NCI-H1930 (cell line): ENCODE measurements around the gene RALGPS1.

Source experiments
- DNase-seq, 2 experiments: peaks; one replicate each; lab custom pipeline; 2025; lab: John Stamatoyannopoulos, UW

RALGPS1 gene

DNA sequence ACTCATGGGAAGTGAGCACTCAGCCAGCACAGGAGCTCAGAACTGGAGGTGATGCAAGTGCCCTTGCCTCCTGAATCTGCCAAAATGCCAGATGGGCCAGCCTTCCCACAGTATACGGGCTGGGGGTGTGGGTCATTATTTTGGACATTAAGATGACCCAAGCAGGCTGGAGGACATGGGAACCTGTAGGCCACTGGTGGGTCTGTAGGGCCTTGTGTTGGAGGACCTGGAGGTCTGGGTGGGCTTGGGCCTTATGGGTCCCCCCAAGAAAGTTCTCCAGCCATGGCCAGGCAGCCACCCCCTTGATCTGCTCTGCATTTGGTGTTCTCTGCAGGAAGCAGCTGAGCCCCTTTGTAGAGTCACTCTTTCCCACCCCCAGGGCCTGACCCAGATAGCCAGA is 278.9 kb downstream of the RALGPS1 start:
- no peak for DNase-seq

DNA sequence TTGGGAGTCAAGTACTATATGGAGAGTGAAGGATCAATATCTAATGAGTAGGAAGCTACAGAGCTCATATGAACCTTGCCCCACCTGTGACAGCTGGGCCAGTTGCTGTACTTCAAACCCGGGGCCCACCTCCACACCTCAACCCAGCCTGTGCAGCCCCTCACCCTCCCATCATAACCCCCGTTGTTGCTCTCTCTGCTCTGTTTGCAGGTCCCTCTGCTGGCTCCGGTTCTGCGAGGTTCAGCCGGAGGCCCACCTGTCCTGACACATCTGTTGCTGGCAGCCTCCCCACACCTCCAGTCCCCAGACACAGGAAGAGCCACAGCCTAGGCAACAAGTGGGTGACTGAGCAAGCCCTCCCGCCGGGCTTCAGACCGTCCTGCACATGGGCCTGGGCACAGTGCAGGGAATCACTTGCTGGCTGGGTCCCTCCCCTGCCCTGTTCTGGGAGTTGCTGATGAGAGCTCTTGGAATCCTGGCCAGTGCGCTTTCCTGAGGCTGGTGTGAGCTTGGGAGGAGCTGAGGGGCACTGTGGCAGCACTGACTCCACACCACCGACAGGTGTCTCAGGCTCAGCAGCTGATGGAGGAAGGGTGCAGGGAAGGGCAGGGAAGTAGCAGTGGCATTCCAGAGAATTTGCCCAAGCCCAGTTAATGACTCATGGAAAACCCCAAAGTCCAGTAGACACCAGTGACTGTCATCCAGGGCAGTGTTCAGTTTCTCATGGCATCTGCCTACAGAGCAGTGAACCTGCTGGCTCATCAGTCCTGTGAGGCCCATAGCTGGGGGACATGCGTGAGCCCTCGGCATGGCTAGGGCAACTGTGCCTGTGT is 280.5 kb downstream of the RALGPS1 start:
- DNase-seq: no peak

DNA sequence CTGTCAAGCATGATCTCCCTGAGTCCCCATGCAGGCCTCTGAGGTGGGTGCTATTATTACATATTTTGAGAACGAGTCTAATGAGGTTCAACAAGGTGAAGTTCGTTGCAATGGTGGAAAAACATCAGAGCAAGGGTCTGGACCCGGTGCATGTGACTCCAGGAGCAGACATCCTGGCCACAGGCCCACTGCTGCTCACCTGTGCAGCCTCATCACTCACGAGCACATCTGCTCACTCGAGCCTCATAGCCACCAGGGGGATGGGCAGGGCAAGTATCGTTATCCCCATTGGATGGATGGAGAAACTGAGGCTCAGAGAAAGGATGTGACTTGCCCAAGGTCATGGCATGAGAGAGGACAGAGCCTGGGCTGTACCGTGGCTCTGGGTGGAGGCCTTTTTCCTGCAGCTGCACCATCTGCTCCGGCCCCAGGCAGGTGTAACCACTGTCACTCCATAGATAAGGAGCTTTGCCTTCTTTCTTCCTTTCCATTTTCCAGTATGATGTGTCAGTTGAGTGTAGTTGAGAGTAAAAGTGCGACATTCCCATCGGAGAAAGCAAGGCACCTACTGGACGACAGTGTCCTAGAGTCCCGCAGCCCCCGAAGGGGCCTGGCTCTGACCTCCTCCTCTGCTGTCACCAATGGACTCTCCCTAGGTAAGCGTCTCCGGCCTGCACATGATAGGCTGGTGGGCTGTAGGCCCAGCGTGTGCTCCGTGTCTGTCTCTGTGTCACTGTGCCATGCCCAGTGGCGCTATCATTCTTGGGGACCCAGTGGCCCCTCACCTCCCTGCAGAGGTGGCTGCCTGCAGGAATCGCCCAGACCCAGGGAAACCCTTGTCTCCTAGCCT is 281.6 kb downstream of the RALGPS1 start:
- no peak for DNase-seq

- no peak for DNase-seq
These were observed 282.2 kb downstream of the RALGPS1 start for GRCh38 chr9:127196826-127197145.

- no peak for DNase-seq
These were observed 282.7 kb downstream of the RALGPS1 start for GRCh38 chr9:127197186-127197860.

DNA sequence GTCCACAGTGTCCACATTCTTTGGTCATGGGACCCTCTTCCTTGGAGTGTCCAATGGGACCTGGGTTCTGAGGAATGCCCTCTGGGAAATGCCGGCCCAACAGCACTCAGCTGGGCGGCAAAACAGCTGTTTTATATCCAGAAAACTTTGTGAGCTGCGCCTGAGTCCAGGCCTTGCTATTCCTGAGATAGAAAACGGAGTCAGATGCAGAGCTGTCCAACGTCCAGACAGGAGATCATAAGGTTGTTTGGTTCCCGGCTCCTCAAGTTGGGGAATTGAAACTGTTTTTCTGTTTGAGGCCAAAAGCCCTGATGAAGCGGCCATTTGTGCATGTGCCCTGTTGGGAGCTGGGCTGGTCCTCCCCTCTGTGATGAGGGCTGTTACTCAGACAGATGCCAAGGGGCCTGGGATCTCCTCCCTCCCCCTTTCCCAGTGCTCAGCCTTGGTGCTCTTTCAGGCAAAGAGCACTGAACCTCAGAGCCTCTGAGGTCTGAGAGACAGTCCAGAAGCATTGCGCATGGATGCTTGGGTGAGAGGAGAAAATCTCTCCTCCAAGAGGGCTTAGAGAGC is 283.4 kb downstream of the RALGPS1 start:
- DNase-seq: no peak

GRCh38 chr9:127198587-127198986 is 284.0 kb downstream of the RALGPS1 start:
- no peak for DNase-seq

- peak in 1 of 2 experiments; percentile 36 for DNase-seq
These were observed 284.6 kb downstream of the RALGPS1 start for GRCh38 chr9:127199001-127199791.

- no peak for DNase-seq
These were observed 285.7 kb downstream of the RALGPS1 start for GRCh38 chr9:127200106-127200862.

- DNase-seq: no peak
These were observed 286.5 kb downstream of the RALGPS1 start for GRCh38 chr9:127201071-127201541.

- no peak for DNase-seq
These were observed 287.1 kb downstream of the RALGPS1 start for GRCh38 chr9:127201731-127202130.

DNA sequence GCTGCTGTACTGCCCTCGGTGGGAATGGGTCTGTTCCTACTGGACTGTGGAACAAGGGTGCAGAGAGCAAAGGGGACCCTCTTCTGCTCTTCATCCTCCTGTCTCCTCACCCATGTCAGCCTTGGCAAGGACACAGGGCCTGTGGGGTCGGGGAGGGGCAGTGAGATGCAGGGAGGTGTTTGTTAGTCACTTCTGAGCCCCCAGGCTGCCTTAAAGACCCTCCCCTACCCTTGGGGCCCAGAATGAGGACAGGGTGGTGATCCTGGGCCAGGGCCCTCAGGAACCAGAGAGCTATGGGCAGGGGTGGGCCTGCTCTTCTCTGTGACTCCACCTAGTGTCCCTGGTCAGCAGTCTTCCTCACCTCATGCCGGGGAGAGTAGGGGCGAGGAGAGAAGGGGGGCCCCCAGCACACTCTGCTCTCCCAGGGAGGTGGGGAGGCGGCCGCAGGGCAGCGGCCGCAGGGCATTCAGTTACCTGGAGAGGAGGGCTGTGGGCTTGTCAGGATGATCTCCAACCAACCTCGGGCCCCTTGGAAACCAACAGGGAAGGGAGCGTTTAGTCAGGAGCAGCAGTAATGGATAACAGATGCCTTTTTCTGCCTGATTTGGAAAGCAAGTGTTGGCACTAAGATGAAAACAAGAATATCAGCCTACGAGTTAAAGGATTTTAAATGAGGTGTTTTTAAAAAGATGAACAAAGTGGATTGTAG is 288.0 kb downstream of the RALGPS1 start:
- no peak for DNase-seq

DNA sequence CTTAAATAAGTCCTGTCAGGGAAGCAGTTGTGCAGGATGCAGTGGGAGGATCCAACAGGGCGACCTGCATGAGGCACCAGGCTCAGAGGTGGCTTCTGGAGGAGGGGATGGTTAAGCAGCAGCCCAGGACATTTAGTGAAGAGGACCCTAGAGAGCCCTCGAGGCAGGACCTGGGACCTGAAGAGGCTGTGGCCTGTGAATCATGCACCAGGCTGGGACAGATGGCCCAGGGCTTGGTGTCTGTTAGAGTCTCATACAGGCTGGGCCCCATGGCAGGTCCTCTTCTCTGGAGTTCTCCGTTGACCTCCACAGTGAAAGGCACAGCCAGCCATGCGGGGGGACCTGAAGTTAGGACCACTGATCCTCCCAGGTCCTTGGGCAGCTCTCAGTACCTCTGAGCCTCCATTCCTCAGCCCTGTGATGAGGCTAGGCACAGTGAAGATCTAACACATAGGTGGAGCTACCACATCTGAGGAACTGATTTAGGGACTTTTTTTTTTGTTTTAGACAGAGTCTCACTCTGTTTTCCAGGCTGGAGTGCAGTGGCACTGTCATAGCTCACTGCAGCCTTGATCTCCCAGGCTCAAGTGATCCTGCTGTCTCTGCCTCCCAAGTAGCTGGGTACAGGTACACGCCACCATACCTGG is 289.2 kb downstream of the RALGPS1 start:
- no peak for DNase-seq

- DNase-seq: no peak
These were observed 290.3 kb downstream of the RALGPS1 start for GRCh38 chr9:127204771-127205470.

- no peak for DNase-seq
These were observed 291.4 kb downstream of the RALGPS1 start for GRCh38 chr9:127205952-127206351.

DNA sequence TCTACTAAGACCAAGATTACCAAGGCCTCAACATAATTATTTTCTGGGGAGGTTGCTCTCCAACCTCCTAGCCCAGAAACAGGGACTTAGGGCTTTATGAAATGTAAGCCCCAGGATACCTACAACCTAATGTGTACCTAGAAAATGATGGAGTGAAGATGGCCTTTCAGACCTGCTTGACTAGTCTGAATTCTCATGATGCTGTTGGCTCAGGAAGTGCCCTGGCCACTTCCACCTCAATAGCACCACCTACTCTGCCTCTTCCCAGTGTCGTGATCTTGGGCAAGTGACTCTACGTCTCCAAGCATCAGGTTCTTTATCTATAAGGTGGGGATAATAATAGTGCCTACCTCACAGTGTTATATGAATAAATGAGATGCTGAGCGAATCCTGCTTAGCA is 292.1 kb downstream of the RALGPS1 start:
- no peak for DNase-seq

- DNase-seq: no peak
These were observed 293.3 kb downstream of the RALGPS1 start for GRCh38 chr9:127207734-127208410.

DNA sequence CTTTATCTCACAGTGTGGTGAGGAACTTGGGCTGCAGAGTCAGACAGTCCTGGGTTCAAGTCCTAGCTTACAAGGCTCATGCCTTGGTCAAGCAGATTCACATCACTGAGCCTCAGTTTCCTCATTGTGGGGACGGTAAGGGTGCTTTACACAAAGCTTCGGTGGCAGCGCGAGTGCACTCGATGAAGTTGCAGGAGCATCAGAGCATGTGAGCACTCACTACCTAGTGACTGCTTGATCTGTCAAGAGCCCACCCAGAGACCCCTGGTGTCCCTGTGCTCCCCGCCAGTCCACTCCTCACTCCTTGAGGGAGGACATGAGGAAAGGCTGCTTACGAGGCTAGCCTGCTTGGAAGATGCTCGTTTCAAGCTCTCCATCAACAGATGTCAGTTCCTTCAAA is 293.8 kb downstream of the RALGPS1 start:
- DNase-seq: no peak
